GM12878 (cell line): ENCODE results near the gene PYGM. TPM values are rescaled to one million over a fixed set of nuclear protein-coding genes. Genes with fewer than 3 reads are reported as not detected.

Experiments used
- ATAC-seq: fragments of 200-7000 bp; cut with Tn5 transposase; 3 replicates; pipeline ENCODE4 v1.9.1; 2020; ENCODE audit warnings: mild to moderate bottlenecking, moderate library complexity
- BruUV-seq: library from RNA; stranded (reverse); fragments of 400-500 nt; replicated peaks from 2 replicates; lab custom pipeline; 2021; lab: Mats Ljungman, UMichigan
- CTCF ChIA-PET: fragments of 300-600 bp; sonication (Branson Sonifier 250); formaldehyde crosslinking; extraction: SDS; loops from one replicate; lab custom pipeline; 2021; ENCODE audit warnings: inconsistent platforms; lab: Yijun Ruan, JAX
- POLR2A ChIA-PET: fragments of 350-600 bp; formaldehyde crosslinking; extraction: SDS; loops from one replicate; lab custom pipeline; 2021; ENCODE audit warnings: inconsistent platforms; lab: Charles Lee
- RAD21 ChIA-PET: fragments of 300-600 bp; sonication (Branson Sonifier 250); formaldehyde crosslinking; loops from one replicate; lab custom pipeline; 2023; ENCODE audit warnings: antibody characterized with exemption; ENCODE audit not compliant: unreplicated experiment; lab: Charles Lee
- SMC1A ChIA-PET: fragments of 300-600 bp; sonication (Branson Sonifier 250); formaldehyde crosslinking; loops from one replicate; lab custom pipeline; 2023; ENCODE audit not compliant: unreplicated experiment, uncharacterized antibody; lab: Charles Lee
- DNase-seq: peaks from one replicate; pipeline ENCODE4 v3.0.0-alpha.2; 2011; ENCODE audit warnings: low read depth, low spot score
- FAIRE-seq: peaks from 3 replicates; lab custom pipeline; 2011; peaks lifted over from hg19 to GRCh38; lab: Jason Lieb, UNC
- H2AFZ ChIP-seq: 2 replicates; pipeline ENCODE4 v1.6.0; 2011; ENCODE audit warnings: low read depth, low read length, control low read depth; ENCODE audit not compliant: control insufficient read depth
- H3K27ac ChIP-seq: 2 replicates; pipeline ENCODE4 v1.5.1; 2011; ENCODE audit warnings: control low read depth; ENCODE audit not compliant: control insufficient read depth, insufficient read depth
- H3K27me3 ChIP-seq, 2 experiments: replicated peaks in 1 of 2; 2 replicates each; pipeline versions ENCODE4 v1.6.0 to v1.6.1; 2011; ENCODE audit warnings: low read length in 1 of 2; ENCODE audit not compliant: control insufficient read depth in 2 of 2, insufficient read depth in 2 of 2
- H3K36me3 ChIP-seq, 2 experiments: 2 replicates each; pipeline ENCODE4 v1.5.1; 2011; ENCODE audit warnings: low read length in 1 of 2; ENCODE audit not compliant: control insufficient read depth in 2 of 2, insufficient read depth in 2 of 2
- H3K4me1 ChIP-seq: 2 replicates; pipeline ENCODE4 v1.6.1; 2011; ENCODE audit warnings: mild to moderate bottlenecking, low read length, moderate library complexity, mixed read lengths; ENCODE audit not compliant: control insufficient read depth, insufficient read depth
- H3K4me2 ChIP-seq: 2 replicates; pipeline ENCODE4 v1.6.0; 2011; ENCODE audit warnings: control low read depth; ENCODE audit not compliant: control insufficient read depth, insufficient read depth
- H3K4me3 ChIP-seq: fragments of 200-600 bp; sonication (generic); 2 replicates; pipeline ENCODE4 v1.5.1; 2016
- H3K79me2 ChIP-seq: 2 replicates; pipeline ENCODE4 v1.6.0; 2011; ENCODE audit warnings: low read length; ENCODE audit not compliant: control insufficient read depth, insufficient read depth
- H3K9ac ChIP-seq: 2 replicates; pipeline ENCODE4 v1.8.0; 2011; ENCODE audit warnings: low read length, control low read depth, mixed read lengths; ENCODE audit not compliant: control insufficient read depth, insufficient read depth
- H3K9me3 ChIP-seq: replicated peaks from 3 replicates; pipeline ENCODE4 v1.5.1; 2011; ENCODE audit warnings: mild to moderate bottlenecking, low read length; ENCODE audit not compliant: control insufficient read depth, insufficient read depth
- H4K20me1 ChIP-seq: 2 replicates; pipeline ENCODE4 v1.6.0; 2011; ENCODE audit not compliant: control insufficient read depth, insufficient read depth
- ASH2L ChIP-seq: fragments of 300-600, 200-600 bp; sonication (generic); IDR thresholded peaks from 2 replicates; pipeline ENCODE4 v1.6.1; 2017; ENCODE audit warnings: low read depth, mild to moderate bottlenecking, borderline replicate concordance
- BRCA1 ChIP-seq: IDR thresholded peaks from 2 replicates; pipeline ENCODE4 v1.6.1; 2011; ENCODE audit warnings: low read depth, low read length, improper control_type of control experiment
- IKZF1 ChIP-seq: fragments of 450-650 bp; conservative IDR thresholded peaks from 2 replicates; pipeline ENCODE4 v1.6.1; 2017; ENCODE audit warnings: antibody characterized with exemption, mild to moderate bottlenecking
- JUNB ChIP-seq: IDR thresholded peaks from 2 replicates; pipeline ENCODE4 v1.6.1; 2016; ENCODE audit warnings: antibody characterized with exemption, mild to moderate bottlenecking
- MEF2A ChIP-seq: IDR thresholded peaks from 2 replicates; pipeline ENCODE4 v1.6.1; 2011; ENCODE audit warnings: low read depth, mild to moderate bottlenecking, low read length, moderate library complexity; ENCODE audit not compliant: insufficient read depth
- MTA2 ChIP-seq: fragments of 450-650 bp; IDR thresholded peaks from 2 replicates; pipeline ENCODE4 v1.6.1; 2016; ENCODE audit warnings: low read depth, mild to moderate bottlenecking, moderate library complexity
- NFXL1 ChIP-seq: fragments of 450-650 bp; IDR thresholded peaks from 2 replicates; pipeline ENCODE4 v1.6.1; 2017; ENCODE audit warnings: antibody characterized with exemption, mild to moderate bottlenecking, borderline replicate concordance
- PML ChIP-seq: IDR thresholded peaks from 2 replicates; pipeline ENCODE4 v1.6.1; 2012; ENCODE audit warnings: low read length, inconsistent platforms
- SMAD5 ChIP-seq: IDR thresholded peaks from 2 replicates; pipeline ENCODE4 v1.6.1; 2016; ENCODE audit warnings: antibody characterized with exemption, low read depth
- SPI1 ChIP-seq: IDR thresholded peaks from 2 replicates; pipeline ENCODE4 v1.6.1; 2011; ENCODE audit warnings: low read depth, mild to moderate bottlenecking, low read length, moderate library complexity, borderline replicate concordance; ENCODE audit not compliant: insufficient read depth
- STAT3 ChIP-seq: IDR thresholded peaks from 2 replicates; pipeline ENCODE4 v1.6.1; 2011; ENCODE audit warnings: low read depth, low read length, improper control_type of control experiment
- WGBS: methylation state at CpG from one replicate; pipeline ENCODE4 v1.1.6; 2016; ENCODE audit warnings: low lambda C conversion rate; ENCODE audit not compliant: insufficient replicate concordance, insufficient coverage; ENCODE audit errors: missing lambda C conversion rate; 5-methylcytosine and 5-hydroxymethylcytosine counted together
- in situ Hi-C: fragments of 300-500 bp; cut with MboI; formaldehyde crosslinking; loops from 9 replicates; pipeline ENCODE4 v1.14.3; 2018; ENCODE audit warnings: mixed read lengths
- intact Hi-C: fragments of 100-400 bp; cut with micrococcal nuclease; formaldehyde crosslinking; loops from one replicate; pipeline ENCODE4 v1.14.2; 2022; ENCODE audit not compliant: unreplicated experiment
- polyA plus RNA-seq, 11 experiments: library from polyadenylated mRNA; depleted of rRNA in 4 of 11; unstranded in 6 of 11; stranded (reverse) in 5 of 11; fragments of >200 nt; fragmentation: Nextera tagmentation in 4 of 11; fragmentation: Illumina TruSeq in 1 of 11; extraction: Ambion mirVana in 4 of 11; extraction: Trizol in 1 of 11; gene quantifications; 1 replicate in 1 of 11; 2 replicates in 10 of 11; pipeline versions ENCODE4 v1.2.1 to v1.2.3, GENCODE V29; 2011 to 2016; ENCODE audit warnings: inconsistent platforms in 2 of 11, missing spikeins in 2 of 11, low read depth in 1 of 11
- total RNA-seq, 4 experiments: library from RNA; depleted of rRNA in 3 of 4; stranded (reverse); fragments of >200 nt in 3 of 4; fragmentation: Illumina TruSeq in 1 of 4; extraction: Trizol in 1 of 4; gene quantifications; 2 replicates each; pipeline versions ENCODE4 v1.2.1 to v1.2.3, GENCODE V29; 2013 to 2021
- TF ChIP-seq, protein P1 (sequence below): IDR thresholded peaks from 2 replicates; pipeline ENCODE4 v1.6.1; 2012; ENCODE audit warnings: low read depth, low read length, improper control_type of control experiment
- TF ChIP-seq, protein P2 (sequence below): IDR thresholded peaks from 2 replicates; pipeline ENCODE4 v1.6.1; 2012; ENCODE audit warnings: low read depth, low read length, improper control_type of control experiment
- TF ChIP-seq, protein P3 (sequence below): fragments of 450-650 bp; formaldehyde crosslinking; IDR thresholded peaks from 2 replicates; pipeline ENCODE4 v1.4.0; 2020; ENCODE audit warnings: mild to moderate bottlenecking, moderate library complexity
- TF ChIP-seq, protein P4 (sequence below): fragments of 150-350 bp; IDR thresholded peaks from 2 replicates; pipeline ENCODE4 v1.6.1; 2016; ENCODE audit warnings: low read depth, low read length

Gene PYGM
- total and polyA plus RNA-seq, 10 of the 15 experiments (the other 5 are each of a cell fraction or from before 2014, with no cell fraction given) = 0.04 to 3.7 (median 0.27) TPM; not detected in 1

DNA sequence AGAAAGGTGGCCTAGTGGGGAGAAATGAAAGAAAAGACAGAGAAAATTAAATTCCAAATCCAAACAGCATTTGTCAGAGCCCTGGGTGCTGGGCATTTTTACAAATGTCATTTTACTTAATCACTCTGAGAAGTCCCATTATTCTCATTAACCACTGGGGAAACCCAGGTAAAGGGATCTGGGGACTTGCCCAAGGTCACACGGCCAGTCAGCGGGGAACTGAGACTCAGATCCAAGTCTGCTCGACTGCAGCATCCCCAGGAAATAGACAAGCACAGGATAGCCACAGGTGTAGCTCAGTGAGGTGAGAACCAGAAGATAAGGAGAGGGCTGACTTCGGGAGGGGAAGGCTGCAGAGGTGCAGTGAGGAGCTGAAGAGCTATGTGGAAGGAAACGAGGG, 44.7 kb downstream of the PYGM start (continued):
- TF ChIP-seq, protein P1, sequence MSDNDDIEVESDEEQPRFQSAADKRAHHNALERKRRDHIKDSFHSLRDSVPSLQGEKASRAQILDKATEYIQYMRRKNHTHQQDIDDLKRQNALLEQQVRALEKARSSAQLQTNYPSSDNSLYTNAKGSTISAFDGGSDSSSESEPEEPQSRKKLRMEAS = no peak
- TF ChIP-seq SPI1 (no peak), MTA2 (peak; percentile 16; the same call in 1 of the 2 replicates), MEF2A (no peak), IKZF1 (peak; percentile 24; the same call in 1 of the 2 replicates), NFXL1 (no peak)
- TF ChIP-seq, protein P2, sequence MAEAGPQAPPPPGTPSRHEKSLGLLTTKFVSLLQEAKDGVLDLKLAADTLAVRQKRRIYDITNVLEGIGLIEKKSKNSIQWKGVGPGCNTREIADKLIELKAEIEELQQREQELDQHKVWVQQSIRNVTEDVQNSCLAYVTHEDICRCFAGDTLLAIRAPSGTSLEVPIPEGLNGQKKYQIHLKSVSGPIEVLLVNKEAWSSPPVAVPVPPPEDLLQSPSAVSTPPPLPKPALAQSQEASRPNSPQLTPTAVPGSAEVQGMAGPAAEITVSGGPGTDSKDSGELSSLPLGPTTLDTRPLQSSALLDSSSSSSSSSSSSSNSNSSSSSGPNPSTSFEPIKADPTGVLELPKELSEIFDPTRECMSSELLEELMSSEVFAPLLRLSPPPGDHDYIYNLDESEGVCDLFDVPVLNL = no peak

DNA sequence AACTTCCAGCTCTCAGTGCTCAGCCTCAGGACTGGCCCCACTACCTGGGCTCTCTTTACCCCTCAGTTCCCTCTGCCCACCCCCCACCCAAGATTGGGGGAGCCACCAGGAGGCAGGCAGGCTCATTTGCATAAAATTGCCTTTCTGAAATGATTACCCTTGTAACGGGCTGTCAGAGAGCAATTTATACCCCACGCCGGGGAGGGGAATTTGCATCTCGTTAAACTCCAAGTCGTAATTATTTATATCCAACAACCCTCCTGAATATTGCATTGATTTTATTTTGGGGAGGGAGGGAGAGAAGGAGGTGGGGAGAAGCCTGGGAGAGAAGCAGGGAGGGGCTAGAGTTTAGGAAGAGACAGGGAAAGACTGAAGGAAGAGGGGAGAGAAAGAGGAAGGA, 45.1 kb downstream of the PYGM start:
- Histone ChIP-seq H3K27ac (no peak overlapping the region), H3K27me3 (peaks cover 6 to 10% of the 10 kb centered on the region in 2 experiments; a peak in 3 of 4 replicates), H3K4me2 (0 out of 2 replicates have a peak overlapping the region, but pooled peaks have one; percentile 8), H2AFZ (no peak overlapping the region), H3K79me2 (no peaks in the 10 kb centered on the region), H3K9ac (no peak overlapping the region), H3K4me3 (0 out of 2 replicates have a peak overlapping the region, but pooled peaks have one; percentile 11), H4K20me1 (no peaks in the 10 kb centered on the region), H3K36me3 (no peaks in the 10 kb centered on the region; a peak in 1 of 4 replicates), H3K4me1 (peaks cover 7% of the 10 kb centered on the region), H3K9me3 (no peaks in the 10 kb centered on the region)
- intact Hi-C loops = no loop called here
- SMC1A ChIA-PET = interaction anchor here (0.9 to 1.7 kb wide), 4 partner anchors 11 to 30 kb away, joined by 3 to 7 read pairs (median 4); no protein-coding TSS in a partner anchor
- 9% methylated on average over 5 of the region's 5 CpGs for WGBS
- RAD21 ChIA-PET = interaction anchor here (1.7 to 2.6 kb wide), 2 partner anchors 18 to 26 kb away, joined by 3 to 12 read pairs; no protein-coding TSS in a partner anchor
- in situ Hi-C loops = no loop called here
- ATAC-seq (no peak), FAIRE-seq (no peak), DNase-seq (no peak)
- BruUV-seq = no TSS peak
- POLR2A ChIA-PET = no interaction called here
- CTCF ChIA-PET = interaction anchor here (1.3 to 6.7 kb wide), 2 partner anchors 10 to 26 kb away, joined by 4 to 58 read pairs; no protein-coding TSS in a partner anchor
- TF ChIP-seq BRCA1 (no peak), PML (no peak), ASH2L (no peak), JUNB (no peak), SMAD5 (no peak), STAT3 (no peak), NFXL1 (no peak)
- TF ChIP-seq, protein P3, sequence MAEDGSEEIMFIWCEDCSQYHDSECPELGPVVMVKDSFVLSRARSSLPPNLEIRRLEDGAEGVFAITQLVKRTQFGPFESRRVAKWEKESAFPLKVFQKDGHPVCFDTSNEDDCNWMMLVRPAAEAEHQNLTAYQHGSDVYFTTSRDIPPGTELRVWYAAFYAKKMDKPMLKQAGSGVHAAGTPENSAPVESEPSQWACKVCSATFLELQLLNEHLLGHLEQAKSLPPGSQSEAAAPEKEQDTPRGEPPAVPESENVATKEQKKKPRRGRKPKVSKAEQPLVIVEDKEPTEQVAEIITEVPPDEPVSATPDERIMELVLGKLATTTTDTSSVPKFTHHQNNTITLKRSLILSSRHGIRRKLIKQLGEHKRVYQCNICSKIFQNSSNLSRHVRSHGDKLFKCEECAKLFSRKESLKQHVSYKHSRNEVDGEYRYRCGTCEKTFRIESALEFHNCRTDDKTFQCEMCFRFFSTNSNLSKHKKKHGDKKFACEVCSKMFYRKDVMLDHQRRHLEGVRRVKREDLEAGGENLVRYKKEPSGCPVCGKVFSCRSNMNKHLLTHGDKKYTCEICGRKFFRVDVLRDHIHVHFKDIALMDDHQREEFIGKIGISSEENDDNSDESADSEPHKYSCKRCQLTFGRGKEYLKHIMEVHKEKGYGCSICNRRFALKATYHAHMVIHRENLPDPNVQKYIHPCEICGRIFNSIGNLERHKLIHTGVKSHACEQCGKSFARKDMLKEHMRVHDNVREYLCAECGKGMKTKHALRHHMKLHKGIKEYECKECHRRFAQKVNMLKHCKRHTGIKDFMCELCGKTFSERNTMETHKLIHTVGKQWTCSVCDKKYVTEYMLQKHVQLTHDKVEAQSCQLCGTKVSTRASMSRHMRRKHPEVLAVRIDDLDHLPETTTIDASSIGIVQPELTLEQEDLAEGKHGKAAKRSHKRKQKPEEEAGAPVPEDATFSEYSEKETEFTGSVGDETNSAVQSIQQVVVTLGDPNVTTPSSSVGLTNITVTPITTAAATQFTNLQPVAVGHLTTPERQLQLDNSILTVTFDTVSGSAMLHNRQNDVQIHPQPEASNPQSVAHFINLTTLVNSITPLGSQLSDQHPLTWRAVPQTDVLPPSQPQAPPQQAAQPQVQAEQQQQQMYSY = no peak
- TF ChIP-seq, protein P4, sequence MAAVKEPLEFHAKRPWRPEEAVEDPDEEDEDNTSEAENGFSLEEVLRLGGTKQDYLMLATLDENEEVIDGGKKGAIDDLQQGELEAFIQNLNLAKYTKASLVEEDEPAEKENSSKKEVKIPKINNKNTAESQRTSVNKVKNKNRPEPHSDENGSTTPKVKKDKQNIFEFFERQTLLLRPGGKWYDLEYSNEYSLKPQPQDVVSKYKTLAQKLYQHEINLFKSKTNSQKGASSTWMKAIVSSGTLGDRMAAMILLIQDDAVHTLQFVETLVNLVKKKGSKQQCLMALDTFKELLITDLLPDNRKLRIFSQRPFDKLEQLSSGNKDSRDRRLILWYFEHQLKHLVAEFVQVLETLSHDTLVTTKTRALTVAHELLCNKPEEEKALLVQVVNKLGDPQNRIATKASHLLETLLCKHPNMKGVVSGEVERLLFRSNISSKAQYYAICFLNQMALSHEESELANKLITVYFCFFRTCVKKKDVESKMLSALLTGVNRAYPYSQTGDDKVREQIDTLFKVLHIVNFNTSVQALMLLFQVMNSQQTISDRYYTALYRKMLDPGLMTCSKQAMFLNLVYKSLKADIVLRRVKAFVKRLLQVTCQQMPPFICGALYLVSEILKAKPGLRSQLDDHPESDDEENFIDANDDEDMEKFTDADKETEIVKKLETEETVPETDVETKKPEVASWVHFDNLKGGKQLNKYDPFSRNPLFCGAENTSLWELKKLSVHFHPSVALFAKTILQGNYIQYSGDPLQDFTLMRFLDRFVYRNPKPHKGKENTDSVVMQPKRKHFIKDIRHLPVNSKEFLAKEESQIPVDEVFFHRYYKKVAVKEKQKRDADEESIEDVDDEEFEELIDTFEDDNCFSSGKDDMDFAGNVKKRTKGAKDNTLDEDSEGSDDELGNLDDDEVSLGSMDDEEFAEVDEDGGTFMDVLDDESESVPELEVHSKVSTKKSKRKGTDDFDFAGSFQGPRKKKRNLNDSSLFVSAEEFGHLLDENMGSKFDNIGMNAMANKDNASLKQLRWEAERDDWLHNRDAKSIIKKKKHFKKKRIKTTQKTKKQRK = no peak
